ENCODE measurements around the gene SLC30A7.
A peak's percentile ranks its signal among the peaks of the same experiment; 100 is the strongest.

The SLC30A7 gene

GRCh38 chr1:100972185-100972584 lies 76.3 kb downstream of the SLC30A7 start:
- no peak for DNase-seq (ENCODE audit: low read depth)

GRCh38 chr1:100976936-100977335 lies 81.0 kb downstream of the SLC30A7 start:
- no peak for DNase-seq (ENCODE audit: low read depth)

GRCh38 chr1:100979631-100980030 lies 83.7 kb downstream of the SLC30A7 start:
- DNase-seq (ENCODE audit: low read depth) = no peak

DNA sequence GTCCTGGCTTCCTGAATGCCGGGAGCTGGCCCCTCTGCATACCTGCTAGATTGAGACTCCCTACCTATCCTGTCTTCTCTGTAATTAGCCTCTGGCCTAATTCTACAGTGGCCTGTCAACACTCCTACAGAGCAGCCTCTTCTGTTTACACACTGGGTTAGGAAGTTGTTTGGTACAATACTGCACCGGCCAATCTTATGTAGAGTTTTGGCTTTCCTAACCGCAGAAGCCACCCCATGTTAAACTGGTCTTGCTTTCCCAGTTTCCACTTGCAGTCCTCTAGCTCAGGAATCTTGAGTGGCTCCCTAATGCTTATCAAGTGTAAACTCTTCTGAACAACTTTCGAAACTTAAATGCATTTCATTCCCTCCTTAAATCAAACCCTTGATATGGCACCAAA lies 86.9 kb downstream of the SLC30A7 start:
- no peak for DNase-seq (ENCODE audit: low read depth)

DNA sequence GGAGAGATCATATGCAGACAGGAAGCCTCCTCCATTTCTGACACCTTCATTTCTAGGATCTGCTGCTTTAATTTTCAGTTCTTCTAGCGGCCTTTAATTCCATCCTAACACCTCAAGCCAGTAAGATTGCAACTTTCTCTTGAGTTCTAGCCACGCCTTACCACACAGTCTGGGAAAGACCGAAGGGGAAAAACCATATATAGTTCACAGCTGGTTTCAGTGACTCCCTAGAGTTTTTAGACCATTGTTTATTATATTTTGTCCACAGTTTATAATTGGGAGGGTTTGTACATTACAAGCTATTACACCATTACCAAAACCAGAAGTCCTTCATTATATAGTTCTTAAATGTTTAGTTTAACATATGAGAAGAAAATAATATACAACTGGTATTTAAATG lies 92.2 kb downstream of the SLC30A7 start:
- no peak for DNase-seq (ENCODE audit: low read depth)

DNA sequence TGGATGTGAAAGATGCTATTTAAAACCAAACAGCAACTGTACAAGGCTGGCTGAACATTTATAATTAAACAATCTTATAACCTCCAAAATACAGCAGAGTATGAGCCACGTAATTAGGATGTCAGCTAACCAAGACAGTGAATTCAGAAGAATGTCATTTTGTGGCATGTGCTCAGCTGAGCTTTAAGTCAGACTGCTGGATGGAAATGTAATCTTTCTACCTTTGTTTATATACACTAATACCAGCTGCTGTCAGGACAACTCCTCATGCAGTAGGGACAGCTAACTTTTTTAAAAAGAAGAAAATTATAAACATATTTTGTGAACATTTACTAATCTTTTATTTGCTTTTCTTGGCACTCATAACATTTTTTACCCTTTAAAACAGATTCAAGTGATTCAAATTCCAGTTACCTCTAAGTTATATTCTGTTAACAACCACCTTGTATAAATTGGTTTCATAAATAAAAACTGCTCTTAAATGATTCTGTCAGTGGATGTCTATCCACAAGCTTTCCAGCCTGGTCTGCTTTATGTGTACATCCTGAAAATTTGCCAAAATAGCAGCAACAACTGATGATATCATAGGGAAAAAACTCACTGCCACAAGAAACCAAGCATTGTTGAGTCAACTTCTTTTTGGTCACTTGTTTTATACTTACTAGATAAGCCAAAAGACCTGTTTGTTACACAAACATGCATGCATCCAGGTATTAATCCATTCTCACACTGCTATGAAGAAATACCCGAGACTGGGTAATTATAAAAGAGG lies 93.6 kb downstream of the SLC30A7 start:
- DNase-seq (ENCODE audit: low read depth) = peak; percentile 78

DNA sequence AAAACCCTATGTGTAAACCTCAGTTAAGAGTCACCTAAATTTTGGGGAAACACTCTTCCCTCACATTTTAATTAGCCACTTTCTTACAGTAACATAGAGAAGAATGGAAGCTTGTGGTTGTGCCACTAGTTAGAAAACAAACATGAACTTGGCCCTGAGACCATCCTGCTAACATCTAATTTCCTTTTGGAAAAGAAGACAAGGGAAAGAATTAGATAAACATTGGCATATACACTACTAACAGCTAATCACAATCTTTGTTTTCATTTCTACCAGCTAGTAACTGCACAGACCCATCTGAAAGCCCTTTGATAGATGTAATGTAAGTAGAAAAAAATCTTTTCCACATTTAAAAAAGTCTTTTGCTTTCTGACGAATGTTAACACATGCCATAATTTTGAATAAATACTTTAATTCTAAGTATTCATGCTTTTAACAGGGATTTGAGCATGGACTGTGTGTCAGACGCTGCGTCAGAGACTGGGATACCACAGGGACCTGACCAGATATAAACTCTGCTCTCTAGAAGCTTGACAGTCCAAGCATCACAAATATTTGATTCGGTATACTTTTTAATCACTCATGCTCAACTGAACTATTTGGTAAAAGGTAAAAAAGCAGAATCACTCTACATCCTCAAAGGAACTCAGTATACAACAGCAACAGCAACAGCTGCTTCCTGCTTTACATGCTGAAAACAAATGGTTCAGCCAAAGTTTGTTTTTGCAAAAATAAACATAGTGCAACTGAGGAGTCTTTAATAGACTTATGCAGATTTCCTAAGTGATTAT lies 99.5 kb downstream of the SLC30A7 start:
- no peak for DNase-seq (ENCODE audit: low read depth)

- DNase-seq (ENCODE audit: low read depth) = no peak
Observed at GRCh38 chr1:100998426-100998825, 102.5 kb downstream of the SLC30A7 start.

DNA sequence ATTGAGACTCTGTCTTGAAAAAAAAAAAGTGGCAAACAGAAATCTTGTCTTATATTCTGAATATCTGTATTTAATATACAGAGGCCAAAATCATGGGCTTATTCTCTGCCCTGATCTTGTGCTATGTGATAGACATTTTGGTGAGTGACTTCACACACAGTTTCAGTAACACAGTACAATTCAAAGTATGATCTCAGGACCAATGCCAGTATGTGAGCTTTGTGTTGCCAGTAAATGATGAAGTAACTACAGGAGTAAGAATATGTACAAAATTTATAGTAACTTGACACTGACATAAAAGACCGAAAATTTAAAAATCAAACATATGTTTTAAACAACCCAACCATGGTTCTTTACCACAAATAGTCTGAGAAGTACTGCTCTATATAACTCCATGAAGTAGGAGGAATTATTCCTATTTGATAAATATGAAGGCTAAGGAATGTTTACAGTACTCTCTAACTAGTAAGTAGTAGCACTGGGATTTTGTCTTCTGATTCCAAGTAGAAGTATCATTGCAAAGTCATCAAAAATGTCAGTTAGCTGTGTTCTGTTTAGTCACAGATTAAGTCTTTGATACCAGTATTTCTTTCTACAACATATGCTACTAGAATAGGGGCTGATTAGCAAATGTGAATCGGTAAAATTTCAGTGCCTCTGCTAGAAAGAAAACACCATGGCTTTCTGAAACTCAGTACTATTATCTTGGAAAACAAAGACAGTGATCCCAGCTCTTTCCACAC lies 104.4 kb downstream of the SLC30A7 start:
- DNase-seq (ENCODE audit: low read depth) = peak; percentile 36

GRCh38 chr1:101002551-101002950 lies 106.7 kb downstream of the SLC30A7 start:
- no peak for DNase-seq (ENCODE audit: low read depth)

GRCh38 chr1:101003012-101003650 lies 107.2 kb downstream of the SLC30A7 start:
- DNase-seq (ENCODE audit: low read depth) = no peak

DNA sequence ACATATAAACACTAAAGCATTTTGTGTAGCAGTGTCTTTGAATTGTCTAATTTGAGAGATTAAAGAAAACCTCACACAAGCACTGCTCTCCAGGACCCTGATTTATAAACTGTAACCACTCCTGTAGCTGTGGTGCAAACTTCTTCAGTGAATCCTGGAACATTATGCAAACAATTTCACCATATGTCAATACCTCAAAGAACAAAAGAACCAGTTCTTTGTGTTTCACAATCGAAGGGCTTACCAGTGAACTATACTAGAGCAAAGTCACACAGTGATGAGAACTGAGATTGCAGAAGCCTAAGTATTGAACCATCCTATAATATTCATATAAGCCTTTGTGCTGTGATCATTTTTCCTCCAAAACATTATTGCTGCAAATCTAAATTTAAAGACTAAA lies 108.2 kb downstream of the SLC30A7 start:
- peak; percentile 64 for DNase-seq (ENCODE audit: low read depth)

DNA sequence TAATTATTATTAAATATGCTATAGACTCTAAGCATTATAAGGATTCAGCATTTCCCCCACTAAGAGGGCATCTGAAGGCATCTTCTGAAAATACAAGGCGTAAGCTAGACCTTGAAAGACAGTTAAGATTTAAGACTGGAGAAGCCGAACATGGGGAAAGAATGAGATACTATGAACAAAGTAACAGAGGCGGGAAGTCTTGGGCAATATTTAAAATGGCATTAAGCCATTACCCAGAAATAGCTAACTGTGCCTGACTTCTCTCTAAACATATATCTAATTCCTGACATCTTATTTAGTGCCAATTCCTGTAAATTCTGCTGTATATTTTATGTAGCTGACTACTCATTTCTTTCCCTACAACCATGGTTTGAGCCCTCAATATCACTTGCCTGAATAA lies 108.8 kb downstream of the SLC30A7 start:
- peak; percentile 49 for DNase-seq (ENCODE audit: low read depth)

- no peak for DNase-seq (ENCODE audit: low read depth)
Observed at GRCh38 chr1:101005183-101005582, 109.3 kb downstream of the SLC30A7 start.

GRCh38 chr1:101005871-101006270 lies 110.0 kb downstream of the SLC30A7 start:
- no peak for DNase-seq (ENCODE audit: low read depth)

DNA sequence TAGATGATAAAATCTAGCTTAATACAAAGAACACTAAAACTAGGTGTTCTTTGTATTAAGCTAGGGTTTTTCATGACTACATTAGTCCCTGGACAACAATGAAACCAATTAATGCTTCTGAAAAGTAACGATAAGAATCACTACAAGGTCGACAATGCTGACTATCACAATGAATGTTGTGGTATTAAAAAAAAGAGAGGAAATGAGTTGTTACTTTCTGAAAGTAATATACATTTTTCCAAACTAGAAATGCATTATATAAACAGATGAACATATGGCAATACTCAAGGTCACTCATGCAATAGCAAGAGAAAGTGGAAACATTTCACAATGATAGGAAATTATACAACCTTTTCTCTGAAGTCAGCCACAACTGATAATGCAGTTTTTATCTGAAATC lies 110.7 kb downstream of the SLC30A7 start:
- DNase-seq (ENCODE audit: low read depth) = no peak

DNA sequence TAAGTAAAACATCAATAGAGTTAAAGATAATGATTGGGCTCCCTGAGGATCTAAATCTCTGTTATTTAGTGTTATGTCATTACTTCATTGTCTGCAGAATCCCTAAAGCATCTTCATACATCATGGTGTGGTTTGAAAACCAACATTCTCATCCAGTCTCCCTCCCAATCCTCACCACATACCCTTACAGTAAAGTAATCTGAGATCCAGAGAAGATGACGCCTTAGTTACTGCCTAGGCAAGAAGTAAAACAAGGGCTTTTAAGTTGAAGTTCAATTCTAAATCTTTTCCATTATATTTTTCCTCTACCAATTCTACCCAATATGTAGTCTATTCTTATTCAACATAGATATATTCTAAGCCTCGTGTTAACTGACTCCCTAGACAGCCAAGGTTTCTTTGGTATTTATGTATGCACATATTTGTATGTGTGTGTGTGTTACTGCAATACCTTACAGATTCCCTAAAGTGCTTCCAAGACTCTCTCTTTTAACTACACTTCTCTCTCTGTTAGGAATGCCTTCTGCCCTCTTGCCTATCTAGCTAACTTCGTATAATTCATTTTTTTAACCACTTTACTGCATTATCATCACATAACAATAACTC lies 112.4 kb downstream of the SLC30A7 start:
- DNase-seq (ENCODE audit: low read depth) = no peak

DNA sequence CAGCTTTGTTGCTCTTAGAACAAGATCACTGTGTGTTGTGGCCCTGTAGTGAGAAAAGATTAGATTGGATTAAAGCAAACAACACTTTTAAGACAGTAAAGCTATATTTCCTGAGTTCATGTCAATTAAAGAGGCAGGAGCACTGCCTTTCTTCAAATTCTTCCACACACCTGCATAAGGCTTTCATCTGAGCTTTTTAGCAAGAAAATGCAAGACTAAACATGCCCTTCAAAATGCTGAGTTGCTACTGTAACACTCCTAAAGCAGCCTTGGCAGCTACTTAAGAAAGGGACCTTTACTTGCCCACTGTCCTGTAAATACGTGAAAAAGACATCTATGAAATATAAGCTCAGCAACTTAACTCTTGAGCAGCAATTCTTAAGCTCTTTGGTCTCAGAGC lies 117.9 kb downstream of the SLC30A7 start:
- no peak for DNase-seq (ENCODE audit: low read depth)

DNA sequence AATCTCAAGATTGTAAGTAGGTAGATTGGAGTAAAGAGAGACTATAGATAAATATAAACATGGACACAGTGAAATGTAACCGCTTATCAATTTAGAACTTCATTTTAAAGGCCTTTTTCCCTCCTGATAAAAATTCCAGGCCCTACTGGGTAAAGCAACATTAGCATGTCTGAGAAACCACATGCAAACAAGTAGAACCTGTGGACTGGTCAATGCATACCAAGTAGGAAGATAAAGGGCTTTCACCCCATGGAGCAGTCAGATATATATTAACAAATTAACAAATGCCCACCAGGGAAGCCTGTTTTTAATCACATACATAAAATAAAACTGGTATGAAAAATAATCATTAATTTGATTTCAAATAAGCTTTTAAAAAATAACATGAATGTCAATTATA lies 121.6 kb downstream of the SLC30A7 start:
- no peak for DNase-seq (ENCODE audit: low read depth)

GRCh38 chr1:101022294-101022693 lies 126.4 kb downstream of the SLC30A7 start:
- peak; percentile 44 for DNase-seq (ENCODE audit: low read depth)

DNA sequence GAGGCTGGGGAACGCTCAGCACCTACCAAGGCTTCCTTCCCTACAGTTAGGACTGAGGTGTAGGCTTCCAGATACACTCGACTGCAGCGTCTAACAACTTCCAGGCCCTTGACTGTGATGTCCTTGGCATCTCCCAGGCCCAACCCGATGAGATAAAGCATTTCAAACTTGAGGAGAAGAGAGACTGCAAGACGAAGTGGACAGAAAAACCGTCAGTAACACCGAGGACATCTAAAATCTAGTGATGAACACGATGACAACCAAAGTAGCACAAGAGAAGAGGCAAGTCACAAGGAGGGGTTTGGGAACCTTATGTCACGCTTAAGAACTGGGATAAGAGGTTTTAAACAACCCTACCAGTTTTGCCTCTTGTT lies 129.4 kb downstream of the SLC30A7 start:
- DNase-seq (ENCODE audit: low read depth) = no peak

All from fibroblast of the conjunctiva (primary cell).